ES-I3 (cell line): ENCODE results near the gene LATS2.
"Not testable (repeated sequence)": the region's sequence is repeated elsewhere in the genome, so short reads cannot be mapped to it uniquely, and the experiment has no call there.

Source experiments
- H3K36me3 ChIP-seq: 2 replicates; pipeline ENCODE4 v1.6.1; 2013; ENCODE audit warnings: mild to moderate bottlenecking, low read length, control low read depth, moderate library complexity; ENCODE audit not compliant: insufficient read depth
- H3K4me1 ChIP-seq: 2 replicates; pipeline ENCODE4 v1.6.1; 2013; ENCODE audit warnings: mild to moderate bottlenecking, control low read depth, low read length; ENCODE audit not compliant: insufficient read depth
- H3K9ac ChIP-seq: 2 replicates; pipeline ENCODE4 v1.6.1; 2013; ENCODE audit warnings: low read depth, mild to moderate bottlenecking, low read length, moderate library complexity
- H3K9me3 ChIP-seq: 2 replicates; pipeline ENCODE4 v1.6.1; 2013; ENCODE audit warnings: mild to moderate bottlenecking, low read length, moderate library complexity; ENCODE audit not compliant: control insufficient read depth, insufficient read depth

The LATS2 gene

DNA sequence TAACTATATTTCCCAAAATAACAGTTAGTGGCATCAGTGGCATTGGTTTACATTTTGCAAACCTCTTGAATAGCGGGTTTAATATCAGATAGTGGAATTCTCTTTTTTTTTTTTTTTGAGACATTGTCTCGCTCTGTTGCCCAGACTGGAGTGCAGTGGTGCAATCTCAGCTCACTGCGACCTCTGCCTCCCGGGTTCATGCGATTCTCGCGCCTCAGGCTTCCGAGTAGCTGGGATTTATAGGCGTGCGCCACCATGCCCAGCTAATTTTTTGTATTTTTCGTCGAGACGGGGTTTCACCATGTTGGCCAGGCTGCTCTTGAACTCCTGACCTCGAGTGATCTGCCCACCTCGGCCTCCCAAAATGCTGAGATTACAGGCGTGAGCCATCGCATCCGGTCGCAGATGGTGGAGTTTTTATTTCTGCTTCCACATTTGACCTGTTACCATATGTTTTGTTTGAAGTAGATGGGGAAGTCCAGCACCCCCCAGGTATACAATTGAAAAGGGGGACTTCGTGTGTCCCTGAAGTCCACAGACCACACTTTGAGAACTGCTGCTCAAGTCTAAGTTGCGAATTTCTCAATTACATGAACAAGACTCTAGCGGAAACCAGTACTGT, 118.3 kb downstream of the LATS2 start:
- H3K36me3 ChIP-seq = no peaks in the 10 kb centered on the region
- no peak overlapping the region for H3K9ac ChIP-seq

DNA sequence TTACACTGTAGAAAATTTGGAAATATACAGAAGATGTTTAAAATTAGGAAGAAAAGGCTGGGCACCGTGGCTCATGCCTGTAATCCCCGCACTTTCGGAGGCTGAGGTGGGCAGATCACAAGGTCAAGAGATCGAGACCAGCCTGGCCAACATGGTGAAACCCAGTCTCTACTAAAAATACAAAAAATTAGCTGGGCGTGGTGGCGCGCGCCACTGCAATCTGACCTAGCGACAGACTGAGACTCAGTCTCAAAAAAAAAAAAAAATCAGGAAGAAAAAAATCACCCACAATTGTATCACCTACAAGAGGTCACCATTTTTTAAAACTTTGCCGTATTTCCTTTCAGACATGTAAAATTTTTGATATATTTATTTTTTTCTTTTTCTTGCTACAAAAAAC, 120.9 kb downstream of the LATS2 start:
- not testable (repeated sequence) for H3K9me3 ChIP-seq, H3K36me3 ChIP-seq, H3K9ac ChIP-seq
- H3K4me1 ChIP-seq = peaks cover 15% of the 10 kb centered on the region; the same call in 1 of the 2 replicates

More for the DNA sequence above, 118.3 kb downstream of the LATS2 start:
- Histone ChIP-seq H3K9me3 (no peaks in the 10 kb centered on the region), H3K4me1 (peaks cover 15% of the 10 kb centered on the region; the same call in 1 of the 2 replicates)

DNA sequence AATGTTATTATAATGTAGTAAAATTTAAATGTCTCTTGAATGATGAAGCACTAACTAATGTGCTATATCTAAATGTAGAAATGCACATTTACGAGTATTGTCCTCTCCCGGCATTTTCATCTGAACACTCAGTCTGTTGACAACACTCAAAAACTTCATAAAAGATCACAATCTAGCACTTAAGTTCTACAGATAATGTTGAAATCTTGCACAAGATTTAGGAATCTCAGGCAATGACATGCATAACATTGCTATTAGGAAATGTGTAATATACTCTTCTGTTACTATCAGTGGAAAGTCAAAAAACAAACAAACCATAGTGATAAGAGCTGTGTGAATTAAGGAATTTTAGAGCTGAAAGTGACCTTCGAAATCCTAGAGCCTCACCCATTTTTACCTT, 121.3 kb downstream of the LATS2 start:
- Histone ChIP-seq H3K9me3 (no peaks in the 10 kb centered on the region), H3K36me3 (no peaks in the 10 kb centered on the region), H3K9ac (no peak overlapping the region), H3K4me1 (peaks cover 15% of the 10 kb centered on the region; the same call in 1 of the 2 replicates)

DNA sequence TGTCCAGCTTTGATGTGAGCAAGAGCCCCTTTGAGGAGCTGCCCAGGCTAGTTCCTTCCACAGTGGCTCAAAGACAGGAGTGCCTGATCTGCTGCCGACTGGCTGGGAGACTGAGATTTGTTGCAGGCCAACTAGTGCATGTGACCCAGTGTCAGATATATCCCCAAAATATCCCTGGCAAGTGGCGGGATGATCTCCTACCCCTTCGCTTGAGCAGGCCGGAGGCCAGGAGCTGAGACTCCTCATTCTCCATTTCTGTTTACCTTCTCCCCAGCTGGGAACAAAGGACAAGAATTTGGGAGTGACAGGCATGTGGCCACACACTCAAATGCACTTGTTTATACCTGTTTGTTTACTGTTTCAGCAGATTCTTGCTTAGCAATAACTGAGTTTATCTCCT, 121.7 kb downstream of the LATS2 start:
- no peaks in the 10 kb centered on the region for H3K36me3 ChIP-seq

DNA sequence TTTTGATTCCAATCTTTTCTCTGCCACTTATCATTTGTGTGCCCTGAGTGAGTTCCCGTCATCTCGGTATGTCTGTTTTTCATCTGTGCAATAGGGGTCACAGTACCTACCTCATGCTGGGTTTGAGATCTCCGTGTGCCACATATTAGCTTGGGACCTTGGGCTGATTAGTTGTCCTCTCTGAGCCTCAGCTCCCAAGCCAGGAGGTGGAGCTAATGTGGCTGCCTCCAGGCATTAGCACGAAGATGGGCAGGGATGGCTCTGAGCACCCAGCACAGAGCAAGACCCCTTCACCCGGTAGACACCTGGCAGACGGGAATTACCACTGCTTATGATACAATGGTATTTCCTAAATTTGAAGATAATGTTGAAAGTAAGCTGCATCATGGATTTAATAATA, 123.1 kb downstream of the LATS2 start:
- peaks cover 14% of the 10 kb centered on the region; the same call in 1 of the 2 replicates for H3K4me1 ChIP-seq
- no peak overlapping the region for H3K9ac ChIP-seq
- H3K9me3 ChIP-seq = no peaks in the 10 kb centered on the region
- H3K36me3 ChIP-seq = no peaks in the 10 kb centered on the region

More for the DNA sequence above, 121.7 kb downstream of the LATS2 start:
- Histone ChIP-seq H3K9ac (no peak overlapping the region), H3K9me3 (no peaks in the 10 kb centered on the region), H3K4me1 (peaks cover 15% of the 10 kb centered on the region; the same call in 1 of the 2 replicates)

DNA sequence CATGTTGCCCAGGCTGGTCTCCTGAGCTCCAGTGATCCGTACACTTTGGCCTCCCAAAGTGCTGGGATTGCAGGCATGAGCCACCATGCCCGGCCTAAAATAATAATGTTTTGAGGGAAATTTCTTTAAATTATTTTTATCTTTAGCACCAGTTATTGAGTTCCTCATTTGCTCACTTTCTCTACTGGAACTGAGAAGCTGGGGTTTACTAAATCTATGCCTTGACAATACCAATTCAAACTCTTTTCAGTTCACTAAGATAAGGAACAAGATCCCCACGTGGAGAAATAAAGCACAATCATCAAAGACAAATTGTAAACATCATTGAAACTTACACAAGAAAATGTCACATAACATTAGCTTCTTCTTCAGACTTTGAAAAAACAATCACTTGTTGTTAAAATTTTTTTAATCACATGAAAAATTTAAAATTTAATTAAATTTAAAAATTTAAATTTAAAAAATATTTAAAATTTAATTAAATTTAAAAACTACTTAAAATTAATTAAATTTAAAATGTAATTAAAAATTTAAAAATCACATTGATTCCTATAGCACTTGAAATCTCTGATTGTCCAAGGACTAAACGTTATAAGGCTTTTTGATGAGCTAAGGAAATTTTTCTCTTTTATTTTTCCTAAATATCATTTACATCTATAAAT, 133.7 kb downstream of the LATS2 start:
- Histone ChIP-seq H3K36me3 (no peaks in the 10 kb centered on the region), H3K9me3 (no peaks in the 10 kb centered on the region), H3K9ac (no peak overlapping the region), H3K4me1 (no peaks in the 10 kb centered on the region)

DNA sequence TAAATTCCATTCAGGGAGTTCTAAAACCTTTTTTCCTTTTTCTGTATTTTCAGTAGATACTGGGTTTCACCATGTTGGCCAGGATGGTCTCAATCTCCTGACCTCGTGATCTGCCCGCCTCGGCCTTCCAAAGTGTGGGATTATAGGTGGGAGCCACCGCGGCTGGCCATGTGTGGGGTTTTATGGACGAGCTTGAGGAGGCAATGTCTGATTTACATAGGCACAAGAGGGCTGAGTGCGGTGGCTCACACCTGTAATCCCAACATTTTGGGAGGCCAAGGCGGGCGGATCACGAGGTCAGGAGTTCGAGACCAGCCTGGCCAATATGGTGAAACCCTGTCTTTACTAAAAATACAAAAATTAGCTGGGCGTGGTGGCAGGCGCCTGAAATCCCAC, 136.0 kb downstream of the LATS2 start:
- H3K9me3 ChIP-seq, H3K4me1 ChIP-seq, H3K36me3 ChIP-seq, H3K9ac ChIP-seq: not testable (repeated sequence)

DNA sequence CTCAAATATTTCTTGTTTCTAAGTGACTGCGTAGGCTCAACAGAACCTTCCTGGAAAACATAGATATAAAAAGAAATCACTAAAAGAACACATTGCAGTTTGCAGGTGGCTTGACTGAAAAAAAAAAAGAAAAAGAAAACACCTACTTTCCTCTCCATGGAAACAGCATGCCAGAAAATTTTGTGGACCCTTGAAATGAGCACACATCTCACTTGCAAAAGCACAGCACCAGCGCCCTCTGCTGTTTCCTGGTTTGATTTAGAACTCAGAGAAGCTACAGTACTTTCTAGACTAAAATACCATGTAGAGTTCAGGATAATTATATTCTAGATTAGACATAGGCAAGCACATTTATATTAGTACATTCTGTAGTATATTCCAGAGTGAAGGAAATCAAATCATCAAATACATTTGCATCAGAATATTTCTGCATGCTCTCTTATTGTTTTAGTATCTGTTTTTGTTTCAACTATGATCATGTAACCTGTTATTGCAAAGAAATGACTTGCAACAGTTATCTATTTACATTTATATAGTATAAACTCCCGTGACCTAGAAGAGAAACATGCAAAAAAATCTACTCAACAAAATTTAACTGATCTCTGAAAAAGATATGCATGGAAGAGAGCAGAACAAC, 136.5 kb downstream of the LATS2 start:
- Histone ChIP-seq H3K36me3 (no peaks in the 10 kb centered on the region), H3K4me1 (no peaks in the 10 kb centered on the region), H3K9ac (no peak overlapping the region), H3K9me3 (no peaks in the 10 kb centered on the region)

DNA sequence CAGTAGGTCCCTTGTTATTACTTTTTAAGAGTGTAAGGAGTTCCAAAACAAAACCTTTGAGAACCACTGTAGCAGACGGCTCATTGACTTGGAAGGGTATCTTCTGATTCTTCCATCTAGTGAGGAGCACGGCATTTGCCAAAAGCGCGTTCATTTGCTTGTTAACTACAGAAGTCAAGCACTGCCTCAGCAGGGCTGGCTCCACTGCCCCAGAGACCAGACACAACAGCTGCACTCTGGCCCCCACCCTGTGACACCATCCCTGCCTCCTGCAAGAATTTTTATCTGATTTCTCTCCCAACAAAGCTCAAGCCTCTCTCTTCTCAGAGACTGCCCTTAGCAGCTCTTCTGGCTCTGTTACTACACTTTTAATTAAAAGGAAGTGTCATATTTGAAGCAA, 138.1 kb downstream of the LATS2 start:
- Histone ChIP-seq H3K9ac (no peak overlapping the region), H3K4me1 (no peaks in the 10 kb centered on the region), H3K36me3 (no peaks in the 10 kb centered on the region), H3K9me3 (no peaks in the 10 kb centered on the region)
